RWPE2 (cell line): ENCODE data around the gene RECQL.

ENCODE experiments used
- ATAC-seq: fragments of 200-7000 bp; cut with Tn5 transposase; 3 replicates; pipeline ENCODE4 v1.9.1; 2021; ENCODE audit warnings: low read depth
- DNase-seq: peaks from one replicate; pipeline ENCODE4 v3.0.0-alpha.2; 2020; ENCODE audit warnings: low spot score
- H3K27ac ChIP-seq: fragments of 450-650 bp; 2 replicates; pipeline ENCODE4 v1.5.1; 2017; ENCODE audit warnings: mild to moderate bottlenecking; ENCODE audit not compliant: poor library complexity, severe bottlenecking
- H3K27me3 ChIP-seq: fragments of 250-450 bp; sonication (Bioruptor Pico); 2 replicates; pipeline ENCODE4 v1.5.1; 2021; ENCODE audit warnings: mild to moderate bottlenecking, moderate library complexity; ENCODE audit not compliant: insufficient read depth, poor library complexity, severe bottlenecking
- H3K36me3 ChIP-seq: fragments of 250-450 bp; sonication (Bioruptor Pico); 2 replicates; pipeline ENCODE4 v1.5.1; 2020; ENCODE audit warnings: low read depth, mild to moderate bottlenecking, moderate library complexity
- H3K4me1 ChIP-seq: fragments of 250-450 bp; sonication (Bioruptor Pico); 2 replicates; pipeline ENCODE4 v1.5.1; 2021; ENCODE audit warnings: mild to moderate bottlenecking, moderate library complexity; ENCODE audit not compliant: insufficient read depth, poor library complexity, severe bottlenecking
- H3K4me3 ChIP-seq: fragments of 250-450 bp; sonication (Bioruptor Pico); 2 replicates; pipeline ENCODE4 v1.5.1; 2021; ENCODE audit warnings: mild to moderate bottlenecking, moderate library complexity; ENCODE audit not compliant: severe bottlenecking
- H3K9me3 ChIP-seq: fragments of 250-450 bp; sonication (Bioruptor Pico); 2 replicates; pipeline ENCODE4 v1.5.1; 2021; ENCODE audit warnings: mild to moderate bottlenecking, moderate library complexity; ENCODE audit not compliant: severe bottlenecking
- CTCF ChIP-seq: fragments of 450-650 bp; IDR thresholded peaks from one replicate; pipeline ENCODE4 v1.5.1; 2017; ENCODE audit warnings: mild to moderate bottlenecking, moderate library complexity; ENCODE audit not compliant: poor library complexity, severe bottlenecking

Gene RECQL

DNA sequence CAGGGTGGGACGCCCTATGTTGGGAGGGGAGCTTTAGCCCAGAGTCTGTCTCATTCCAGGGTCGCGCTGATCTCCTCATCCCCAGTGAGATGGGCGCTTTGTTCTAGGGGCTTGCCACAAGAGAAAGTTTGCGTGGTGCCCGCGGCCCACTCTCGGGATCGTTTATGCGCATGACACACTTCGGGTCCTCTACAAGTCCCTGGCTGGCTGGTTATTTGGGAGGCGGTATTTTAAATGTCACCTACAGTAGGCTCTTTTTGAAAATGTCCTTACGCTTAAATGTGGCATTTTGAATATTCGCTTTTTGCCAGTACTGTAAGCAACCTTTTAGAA is 695 bp upstream of the RECQL start:
- H3K9me3 ChIP-seq: no peaks in the 10 kb centered on the region
- DNase-seq (no peak), ATAC-seq (no peak; the same call in 2 of the 3 replicates)
- H3K4me1 ChIP-seq: peaks cover 7% of the 10 kb centered on the region
- H3K4me3 ChIP-seq: peak overlapping the region; percentile 67
- H3K36me3 ChIP-seq: peaks cover 17% of the 10 kb centered on the region
- peak overlapping the region; percentile 59 for H3K27ac ChIP-seq
- TF ChIP-seq CTCF: no peak
- H3K27me3 ChIP-seq: no peaks in the 10 kb centered on the region

DNA sequence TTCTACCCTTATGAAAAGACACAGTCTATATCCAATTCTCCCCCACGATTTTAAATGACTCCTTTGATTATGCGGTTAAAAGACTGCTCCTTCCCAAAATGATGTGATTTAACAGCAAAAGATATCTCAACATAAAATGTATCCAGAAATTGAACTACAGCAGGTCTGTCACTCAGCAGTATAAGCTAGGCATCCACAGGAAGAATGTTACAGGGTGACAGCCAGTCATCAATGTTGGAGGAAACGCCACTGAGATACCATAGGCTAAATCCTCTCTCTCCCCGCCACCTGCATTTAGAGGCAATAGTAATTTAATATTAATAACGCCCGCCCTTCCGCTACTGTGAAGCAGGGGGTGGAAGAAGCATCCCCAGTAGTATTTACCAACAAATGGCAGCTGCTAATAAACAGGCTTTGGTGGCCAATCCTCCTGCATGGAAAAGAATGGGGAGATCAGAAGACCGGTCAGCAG is 613 bp downstream of the RECQL start:
- no peaks in the 10 kb centered on the region for H3K27me3 ChIP-seq
- H3K4me3 ChIP-seq: peak overlapping the region; percentile 67
- peak overlapping the region; percentile 59 for H3K27ac ChIP-seq
- peaks cover 7% of the 10 kb centered on the region for H3K4me1 ChIP-seq
- H3K9me3 ChIP-seq: no peaks in the 10 kb centered on the region
- no peak for TF ChIP-seq CTCF
- ATAC-seq: no peak
- H3K36me3 ChIP-seq: peaks cover 20% of the 10 kb centered on the region
- DNase-seq: no peak

- H3K36me3 ChIP-seq: peaks cover 20% of the 10 kb centered on the region
Measured at GRCh38 chr12:21499765-21500164, 1.7 kb downstream of the RECQL start.

DNA sequence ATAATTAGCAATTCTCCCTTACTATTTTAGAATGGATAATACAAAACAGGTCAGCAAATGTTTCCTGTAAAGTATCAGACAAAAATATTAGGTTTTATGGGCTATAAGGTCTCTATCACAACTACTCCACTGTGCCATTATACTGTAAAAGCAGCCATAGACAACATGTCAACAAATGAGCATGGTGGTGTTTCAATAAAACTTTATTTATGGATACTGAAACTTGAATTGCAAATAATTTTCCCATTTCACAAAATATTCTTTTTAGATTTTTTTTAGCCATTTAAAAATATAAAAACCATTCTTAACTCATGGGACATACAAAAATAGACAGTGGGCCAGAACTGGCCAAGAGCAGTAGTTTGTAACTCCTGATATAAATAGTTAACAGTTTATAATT is 15.4 kb downstream of the RECQL start:
- DNase-seq: no peak
- H3K9me3 ChIP-seq: no peaks in the 10 kb centered on the region
- no peaks in the 10 kb centered on the region for H3K4me1 ChIP-seq
- peaks cover 7% of the 10 kb centered on the region for H3K36me3 ChIP-seq
- no peak for ATAC-seq
- H3K27me3 ChIP-seq: no peaks in the 10 kb centered on the region
- H3K4me3 ChIP-seq: no peak overlapping the region
- H3K27ac ChIP-seq: no peak overlapping the region
- TF ChIP-seq CTCF: no peak

More at GRCh38 chr12:21499765-21500164, 1.7 kb downstream of the RECQL start:
- no peak for ATAC-seq
- Histone ChIP-seq H3K4me1 (peaks cover 7% of the 10 kb centered on the region), H3K4me3 (no peak overlapping the region), H3K27me3 (no peaks in the 10 kb centered on the region), H3K27ac (no peak overlapping the region), H3K9me3 (no peaks in the 10 kb centered on the region)
- no peak for DNase-seq
- no peak for TF ChIP-seq CTCF

- TF ChIP-seq CTCF: no peak
- no peaks in the 10 kb centered on the region for H3K4me1 ChIP-seq
- H3K9me3 ChIP-seq: no peaks in the 10 kb centered on the region
- ATAC-seq: no peak
- no peak overlapping the region for H3K4me3 ChIP-seq
- no peaks in the 10 kb centered on the region for H3K27me3 ChIP-seq
- peaks cover 7% of the 10 kb centered on the region; the same call in 1 of the 2 replicates for H3K36me3 ChIP-seq
- H3K27ac ChIP-seq: no peak overlapping the region
- DNase-seq: no peak
Measured at GRCh38 chr12:21483531-21483930, 17.9 kb downstream of the RECQL start.
